Measurements from ENCODE around the gene SERPINB7. TPM values are rescaled to one million over a fixed set of nuclear protein-coding genes. Genes with fewer than 3 reads are reported as not detected.

Gene SERPINB7
- total and polyA plus RNA-seq, 2 of the 8 experiments (the other 6 are each of a cell fraction or from before 2014, with no cell fraction given), result not detected

- no peak overlapping the region for H3K23ac ChIP-seq (ENCODE audit: insufficient read length)
- DNase-seq (ENCODE audit: low read depth in 1 of 2, low spot score in 2 of 2) (no peak), FAIRE-seq (no peak)
- H3K14ac ChIP-seq (ENCODE audit: insufficient read length), result no peak overlapping the region
- H3K27ac ChIP-seq (ENCODE audit: low read depth, low read length), result no peak overlapping the region
- no peaks in the 10 kb centered on the region for H3K79me1 ChIP-seq (ENCODE audit: low read depth, low read length)
- H3K79me2 ChIP-seq (ENCODE audit: control insufficient read depth in 1 of 2, insufficient read depth in 2 of 2, low read length in 2 of 2), result no peaks in the 10 kb centered on the region
- no peak overlapping the region for H4K5ac ChIP-seq (ENCODE audit: insufficient read length, low read depth, low read length)
- no peak overlapping the region for H3K9ac ChIP-seq (replicated peaks in 1 of 4; ENCODE audit: extremely low read depth in 1 of 4, low read depth in 3 of 4, low read length in 3 of 4)
- no peak overlapping the region for H2BK15ac ChIP-seq (ENCODE audit: low read length)
- H2BK20ac ChIP-seq (ENCODE audit: low read length), result no peak overlapping the region
- no peak overlapping the region for H3K18ac ChIP-seq (ENCODE audit: extremely low read depth, low read length)
- H3K27me3 ChIP-seq (replicated peaks in 1 of 4; ENCODE audit: control insufficient read depth in 3 of 4, extremely low read depth in 1 of 4, insufficient read depth in 3 of 4, low read length in 3 of 4), result no peaks in the 10 kb centered on the region
- H3K23me2 ChIP-seq (ENCODE audit: low read depth, low read length), result no peaks in the 10 kb centered on the region
- no peak overlapping the region for H2AK5ac ChIP-seq (ENCODE audit: low read depth, low read length)
- no peak overlapping the region for H3K4ac ChIP-seq (replicated peaks; ENCODE audit: insufficient read length, low read depth, low read length)
- H3K36me3 ChIP-seq (ENCODE audit: control insufficient read depth in 2 of 4, insufficient read depth in 4 of 4, low read length in 3 of 4), result no peaks in the 10 kb centered on the region
- no peak overlapping the region for H2BK12ac ChIP-seq (ENCODE audit: low read depth, low read length)
- H2AFZ ChIP-seq (ENCODE audit: low read length), result no peak overlapping the region
- no peak overlapping the region for H2BK5ac ChIP-seq (ENCODE audit: low read depth, low read length)
- H2BK120ac ChIP-seq (replicated peaks; ENCODE audit: low read depth, low read length), result no peak overlapping the region
- H3K4me3 ChIP-seq (ENCODE audit: extremely low read depth in 1 of 4, insufficient read depth in 2 of 4, low read depth in 3 of 4, low read length in 4 of 4), result no peak overlapping the region
- no peaks in the 10 kb centered on the region for H3K9me3 ChIP-seq (ENCODE audit: insufficient read depth in 2 of 2, low read depth in 1 of 2, low read length in 1 of 2)
- ChIA-PET POLR2A (ENCODE audit: partially characterized antibody) (no interaction called here), CTCF (ENCODE audit: partially characterized antibody) (interaction anchor here (1.1 to 1.8 kb wide), 3 partner anchors 9 to 16 kb away, joined by 4 to 6 read pairs (median 5); no protein-coding TSS in a partner anchor)
- H3K4me2 ChIP-seq (ENCODE audit: insufficient read depth in 1 of 2, low read depth in 2 of 2, low read length in 2 of 2), result no peak overlapping the region
- no peak overlapping the region for H4K91ac ChIP-seq (replicated peaks; ENCODE audit: insufficient read length, low read length)
- H3K4me1 ChIP-seq (replicated peaks in 1 of 4; ENCODE audit: control insufficient read depth in 3 of 4, insufficient read depth in 4 of 4, low read length in 3 of 4), result no peaks in the 10 kb centered on the region
- H4K8ac ChIP-seq (ENCODE audit: extremely low read depth, insufficient read depth, low read length), result no peak overlapping the region
- no peak overlapping the region for H3K56ac ChIP-seq (replicated peaks; ENCODE audit: insufficient read length, low read depth, low read length)
- H4K20me1 ChIP-seq (replicated peaks in 1 of 2; ENCODE audit: control insufficient read depth in 1 of 2, insufficient read depth in 2 of 2, low read length in 2 of 2), result no peaks in the 10 kb centered on the region
- WGBS, 2 experiments (ENCODE audit: extremely low coverage in 1 of 2, insufficient coverage in 1 of 2, insufficient read length in 1 of 2, insufficient replicate concordance in 2 of 2, low coverage in 1 of 2, low lambda C conversion rate in 2 of 2, missing lambda C conversion rate in 1 of 2), result 94% methylated on average over 1 of the region's 1 CpG; no CpG with 5 or more reads in 1 of the 2 experiments
- no peak for TF ChIP-seq SP4 (IDR thresholded peaks at IDR 0.05; ENCODE audit: low read length)
- no peak for TF ChIP-seq CEBPB (IDR thresholded peaks at IDR 0.05; ENCODE audit: low read depth, low read length)
- no peak for TF ChIP-seq SRF (IDR thresholded peaks at IDR 0.05; ENCODE audit: low read depth, low read length)
- no peak for TF ChIP-seq SIX5 (IDR thresholded peaks at IDR 0.05; ENCODE audit: low read depth, low read length)
- no peak for TF ChIP-seq NANOG (IDR thresholded peaks at IDR 0.05; ENCODE audit: insufficient read depth, low read depth, low read length, poor library complexity, severe bottlenecking)
- no peak for TF ChIP-seq JUND (IDR thresholded peaks at IDR 0.05; ENCODE audit: low read length)
- no peak for TF ChIP-seq ZNF274 (IDR thresholded peaks at IDR 0.05; ENCODE audit: borderline replicate concordance, extremely low read depth, low read length)
- TF ChIP-seq RBBP5 (IDR thresholded peaks at IDR 0.05; ENCODE audit: borderline replicate concordance, low read depth, low read length), result no peak
- TF ChIP-seq GABPA (IDR thresholded peaks at IDR 0.05; ENCODE audit: borderline replicate concordance, insufficient read depth, low read length), result no peak
- no peak for TF ChIP-seq JUN (IDR thresholded peaks at IDR 0.05; ENCODE audit: low read depth, low read length)
- no peak for TF ChIP-seq EP300 (IDR thresholded peaks at IDR 0.05; ENCODE audit: borderline replicate concordance in 1 of 2, low read depth in 2 of 2, low read length in 2 of 2)
- no peak for TF ChIP-seq RNF2 (IDR thresholded peaks at IDR 0.05; ENCODE audit: borderline replicate concordance, low read depth, low read length, missing control alignments, poor library complexity, severe bottlenecking)
- no peak for TF ChIP-seq MAFK (IDR thresholded peaks at IDR 0.05; ENCODE audit: low read depth, low read length)
- TF ChIP-seq EZH2 (IDR thresholded peaks at IDR 0.05; ENCODE audit: low read depth, low read length, severe bottlenecking), result no peak
- TF ChIP-seq RXRA (IDR thresholded peaks at IDR 0.05; ENCODE audit: insufficient read depth, low read depth, low read length), result no peak
Observed at GRCh38 chr18:63832470-63832869, 57.3 kb downstream of the SERPINB7 start.

All from H1 (cell line).